Keratinocyte (primary cell): ENCODE results near the gene VAC14. TPM values are rescaled to one million over a fixed set of nuclear protein-coding genes. Genes with fewer than 3 reads are reported as not detected.

Experiments used
- DNase-seq: peaks from one replicate; pipeline ENCODE4 v3.0.0-alpha.2; 2011; ENCODE audit warnings: low read depth, missing footprints, low spot score
- FAIRE-seq: peaks from 2 replicates; lab custom pipeline; 2011; peaks lifted over from hg19 to GRCh38; lab: Jason Lieb, UNC
- H2AFZ ChIP-seq: 2 replicates; pipeline ENCODE4 v1.6.0; 2012; ENCODE audit warnings: low read length, control low read depth, inconsistent platforms; ENCODE audit not compliant: control insufficient read depth
- H3K27ac ChIP-seq: 2 replicates; pipeline ENCODE4 v1.5.1; 2011; ENCODE audit warnings: low read length; ENCODE audit not compliant: control insufficient read depth, insufficient read depth
- H3K27me3 ChIP-seq: 3 replicates; pipeline ENCODE4 v1.6.0; 2011; ENCODE audit warnings: low read length; ENCODE audit not compliant: control insufficient read depth, insufficient read depth; ENCODE audit errors: extremely low read depth
- H3K36me3 ChIP-seq, 2 experiments: 2 replicates in 1 of 2; 3 replicates in 1 of 2; pipeline ENCODE4 v1.5.1; 2011; ENCODE audit warnings: low read length in 2 of 2, mild to moderate bottlenecking in 1 of 2; ENCODE audit not compliant: control insufficient read depth in 2 of 2, insufficient read depth in 2 of 2; ENCODE audit errors: extremely low read depth in 1 of 2
- H3K4me1 ChIP-seq: 3 replicates; pipeline ENCODE4 v1.5.1; 2011; ENCODE audit warnings: low read length; ENCODE audit not compliant: control insufficient read depth, insufficient read depth; ENCODE audit errors: extremely low read depth
- H3K4me2 ChIP-seq: 3 replicates; pipeline ENCODE4 v1.6.0; 2011; ENCODE audit warnings: low read depth, low read length; ENCODE audit not compliant: control insufficient read depth, insufficient read depth; ENCODE audit errors: extremely low read depth
- H3K4me3 ChIP-seq, 3 experiments: fragments of 200-600 bp in 1 of 3; sonication (generic) in 1 of 3; 2 replicates in 2 of 3; 3 replicates in 1 of 3; pipeline ENCODE4 v1.5.1; 2011 to 2016; ENCODE audit warnings: low read length in 3 of 3, mild to moderate bottlenecking in 3 of 3, control low read depth in 2 of 3, inconsistent platforms in 1 of 3, low read depth in 1 of 3, mixed read lengths in 1 of 3, mixed run types in 1 of 3, moderate library complexity in 1 of 3; ENCODE audit not compliant: control insufficient read depth in 2 of 3, insufficient read depth in 2 of 3; ENCODE audit errors: extremely low read depth in 1 of 3
- H3K79me2 ChIP-seq: 2 replicates; pipeline ENCODE4 v1.6.0; 2012; ENCODE audit warnings: low read length; ENCODE audit not compliant: control insufficient read depth, insufficient read depth
- H3K9ac ChIP-seq: 3 replicates; pipeline ENCODE4 v1.6.0; 2011; ENCODE audit warnings: low read length; ENCODE audit not compliant: control insufficient read depth, insufficient read depth; ENCODE audit errors: extremely low read depth
- H3K9me1 ChIP-seq: 3 replicates; pipeline ENCODE4 v1.6.0; 2011; ENCODE audit warnings: low read length; ENCODE audit not compliant: control insufficient read depth, insufficient read depth; ENCODE audit errors: extremely low read depth
- H3K9me3 ChIP-seq: 2 replicates; pipeline ENCODE4 v1.5.1; 2012; ENCODE audit warnings: low read depth, low read length; ENCODE audit not compliant: control insufficient read depth
- H4K20me1 ChIP-seq: 3 replicates; pipeline ENCODE4 v1.6.0; 2011; ENCODE audit warnings: low read length; ENCODE audit not compliant: control insufficient read depth, insufficient read depth; ENCODE audit errors: extremely low read depth
- EZH2 ChIP-seq: IDR thresholded peaks from one replicate; pipeline ENCODE4 v1.6.1; 2012; ENCODE audit warnings: inconsistent platforms, mild to moderate bottlenecking, low read length, moderate library complexity
- dilution Hi-C: fragments of 300-500 bp; cut with MboI; formaldehyde crosslinking; loops from one replicate; pipeline ENCODE4 v1.7.0; 2020; ENCODE audit warnings: low sequenced_read_pairs; ENCODE audit not compliant: extremely low pct_ligation_motif_present
- polyA plus RNA-seq, 5 experiments: library from polyadenylated mRNA; depleted of rRNA in 3 of 5; stranded (reverse) in 3 of 5; stranded (forward) in 1 of 5; unstranded in 1 of 5; fragments of >200 nt; gene quantifications; 1 replicate in 1 of 5; 2 replicates in 3 of 5; 3 replicates in 1 of 5; pipeline versions ENCODE4 v1.2.1 to v1.2.3, GENCODE V29; 2011 to 2012; ENCODE audit warnings: missing spikeins in 2 of 5, low read depth in 1 of 5, low replicate concordance in 1 of 5
- TF ChIP-seq, protein P1 (sequence below), 3 experiments: IDR thresholded peaks in 1 of 3; conservative IDR thresholded peaks in 1 of 3; optimal IDR thresholded peaks in 1 of 3; 2 replicates in 2 of 3; 3 replicates in 1 of 3; pipeline versions ENCODE3 to v1.5.1; 2011; ENCODE audit warnings: low read length in 3 of 3, mild to moderate bottlenecking in 3 of 3, moderate library complexity in 2 of 3, control low read depth in 1 of 3, inconsistent platforms in 1 of 3; ENCODE audit not compliant: insufficient read depth in 2 of 3; ENCODE audit errors: extremely low read depth in 1 of 3

The VAC14 gene
- polyA plus RNA-seq, 1 donor (not counting 4 experiments of a cell fraction or from before 2014, with no cell fraction given) = 15.9 TPM

DNA sequence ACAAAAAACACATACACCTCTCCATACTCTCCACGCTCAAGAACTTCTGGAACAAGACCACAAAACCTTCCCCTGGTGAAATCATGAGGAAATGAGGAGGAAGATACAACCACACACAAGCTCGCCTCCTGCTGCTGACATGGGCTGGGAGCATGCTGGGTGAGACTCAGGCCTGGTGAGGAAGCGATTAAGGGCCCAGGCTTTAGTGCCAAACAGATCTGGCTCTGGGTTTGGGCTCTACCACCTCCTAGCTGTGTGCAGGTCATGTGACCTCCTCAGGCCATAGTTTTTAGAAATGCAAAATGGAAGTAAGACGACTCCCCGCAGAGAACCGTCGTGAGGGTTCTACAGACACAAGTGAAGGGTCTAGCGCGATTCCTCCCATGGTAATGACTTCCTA lies 41.3 kb downstream of the VAC14 start:
- TF ChIP-seq, protein P1, sequence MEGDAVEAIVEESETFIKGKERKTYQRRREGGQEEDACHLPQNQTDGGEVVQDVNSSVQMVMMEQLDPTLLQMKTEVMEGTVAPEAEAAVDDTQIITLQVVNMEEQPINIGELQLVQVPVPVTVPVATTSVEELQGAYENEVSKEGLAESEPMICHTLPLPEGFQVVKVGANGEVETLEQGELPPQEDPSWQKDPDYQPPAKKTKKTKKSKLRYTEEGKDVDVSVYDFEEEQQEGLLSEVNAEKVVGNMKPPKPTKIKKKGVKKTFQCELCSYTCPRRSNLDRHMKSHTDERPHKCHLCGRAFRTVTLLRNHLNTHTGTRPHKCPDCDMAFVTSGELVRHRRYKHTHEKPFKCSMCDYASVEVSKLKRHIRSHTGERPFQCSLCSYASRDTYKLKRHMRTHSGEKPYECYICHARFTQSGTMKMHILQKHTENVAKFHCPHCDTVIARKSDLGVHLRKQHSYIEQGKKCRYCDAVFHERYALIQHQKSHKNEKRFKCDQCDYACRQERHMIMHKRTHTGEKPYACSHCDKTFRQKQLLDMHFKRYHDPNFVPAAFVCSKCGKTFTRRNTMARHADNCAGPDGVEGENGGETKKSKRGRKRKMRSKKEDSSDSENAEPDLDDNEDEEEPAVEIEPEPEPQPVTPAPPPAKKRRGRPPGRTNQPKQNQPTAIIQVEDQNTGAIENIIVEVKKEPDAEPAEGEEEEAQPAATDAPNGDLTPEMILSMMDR (optimal IDR thresholded peaks at IDR 0.05 in 1 of 3, IDR thresholded peaks at IDR 0.05 in 1 of 3, conservative IDR thresholded peaks at IDR 0.05 in 1 of 3; ENCODE audit: extremely low read depth in 1 of 3, insufficient read depth in 2 of 3, low read length in 3 of 3) = no peak
- no peak for TF ChIP-seq EZH2
- H3K4me3 ChIP-seq = no peak overlapping the region
- no peak overlapping the region for H3K27ac ChIP-seq
- H3K27me3 ChIP-seq = no peaks in the 10 kb centered on the region
- no peak overlapping the region for H3K9ac ChIP-seq
- no peak for FAIRE-seq
- no peak for DNase-seq
- peaks cover 34% of the 10 kb centered on the region for H3K4me1 ChIP-seq
- H3K79me2 ChIP-seq = no peaks in the 10 kb centered on the region
- H3K36me3 ChIP-seq = peaks cover 16 to 32% of the 10 kb centered on the region in 2 experiments
- no peaks in the 10 kb centered on the region for H4K20me1 ChIP-seq
- dilution Hi-C loops = no loop called here
- H3K9me1 ChIP-seq = no peaks in the 10 kb centered on the region
- no peak overlapping the region for H2AFZ ChIP-seq
- H3K9me3 ChIP-seq = no peaks in the 10 kb centered on the region
- H3K4me2 ChIP-seq = no peak overlapping the region

- FAIRE-seq (no peak), DNase-seq (no peak)
- dilution Hi-C loops = no loop called here
- Histone ChIP-seq H3K27ac (no peak overlapping the region), H4K20me1 (no peaks in the 10 kb centered on the region), H3K4me3 (no peak overlapping the region), H3K9ac (no peak overlapping the region), H3K9me3 (no peaks in the 10 kb centered on the region), H3K4me1 (peaks cover 34% of the 10 kb centered on the region), H3K9me1 (no peaks in the 10 kb centered on the region), H3K79me2 (no peaks in the 10 kb centered on the region), H3K27me3 (no peaks in the 10 kb centered on the region), H3K36me3 (peaks cover 16 to 30% of the 10 kb centered on the region in 2 experiments), H2AFZ (no peak overlapping the region), H3K4me2 (no peak overlapping the region)
- TF ChIP-seq, protein P1 (optimal IDR thresholded peaks at IDR 0.05 in 1 of 3, IDR thresholded peaks at IDR 0.05 in 1 of 3, conservative IDR thresholded peaks at IDR 0.05 in 1 of 3; ENCODE audit: extremely low read depth in 1 of 3, insufficient read depth in 2 of 3, low read length in 3 of 3) = no peak
- TF ChIP-seq EZH2 = no peak
These were observed 42.2 kb downstream of the VAC14 start for GRCh38 chr16:70758786-70759185.
